Loucy (cell line): ENCODE data around the gene ZMYND8.

Source experiments
- H2AFZ ChIP-seq: fragments of 200-600 bp; sonication (generic); 2 replicates; pipeline ENCODE4 v1.6.0; 2016; ENCODE audit warnings: antibody characterized with exemption, mild to moderate bottlenecking, low read length, moderate library complexity
- H3F3A ChIP-seq: fragments of 200-600 bp; 2 replicates; pipeline ENCODE4 v1.6.0; 2016; ENCODE audit warnings: antibody characterized with exemption, low read depth, mild to moderate bottlenecking
- H3K27me3 ChIP-seq: fragments of 200-600 bp; sonication (generic); 2 replicates; pipeline ENCODE4 v1.6.1; 2014; ENCODE audit warnings: low read length, mild to moderate bottlenecking; ENCODE audit not compliant: insufficient read depth, poor library complexity, severe bottlenecking
- H3K36me3 ChIP-seq: fragments of 200-600 bp; sonication (generic); 2 replicates; pipeline ENCODE4 v1.6.1; 2016; ENCODE audit warnings: low read length; ENCODE audit not compliant: insufficient read depth
- H3K4me1 ChIP-seq: fragments of 200-600 bp; sonication (generic); 2 replicates; pipeline ENCODE4 v1.5.1; 2014; ENCODE audit warnings: low read length, mild to moderate bottlenecking; ENCODE audit not compliant: insufficient read depth, poor library complexity, severe bottlenecking
- H3K4me2 ChIP-seq: fragments of 200-600 bp; sonication (generic); 2 replicates; pipeline ENCODE4 v1.6.0; 2014; ENCODE audit warnings: antibody characterized with exemption, low read length, low read depth, mild to moderate bottlenecking; ENCODE audit not compliant: poor library complexity, severe bottlenecking
- H3K4me3 ChIP-seq: fragments of 200-600 bp; sonication (generic); 2 replicates; pipeline ENCODE4 v1.5.1; 2014; ENCODE audit warnings: low read length, mild to moderate bottlenecking, mixed read lengths; ENCODE audit not compliant: poor library complexity, severe bottlenecking
- H3K79me2 ChIP-seq: fragments of 200-600 bp; sonication (generic); 2 replicates; pipeline ENCODE4 v1.6.1; 2014; ENCODE audit warnings: low read length; ENCODE audit not compliant: insufficient read depth
- H3K9ac ChIP-seq: fragments of 200-600 bp; sonication (generic); 2 replicates; pipeline ENCODE4 v1.6.0; 2014; ENCODE audit warnings: mild to moderate bottlenecking, low read depth, low read length, moderate library complexity; ENCODE audit not compliant: poor library complexity, severe bottlenecking
- H3K9me2 ChIP-seq: fragments of 200-600 bp; sonication (generic); replicated peaks from 2 replicates; pipeline ENCODE4 v1.6.1; 2016; ENCODE audit warnings: low read depth, low read length, mixed read lengths
- H3K9me3 ChIP-seq: fragments of 200-600 bp; sonication (generic); 2 replicates; pipeline ENCODE4 v1.6.1; 2014; ENCODE audit warnings: mild to moderate bottlenecking, antibody characterized with exemption, low read length, low read depth; ENCODE audit not compliant: insufficient read depth
- H4K20me1 ChIP-seq: fragments of 200-600 bp; sonication (generic); 2 replicates; pipeline ENCODE4 v1.6.0; 2014; ENCODE audit warnings: antibody characterized with exemption, low read length, mild to moderate bottlenecking; ENCODE audit not compliant: insufficient read depth, poor library complexity, severe bottlenecking
- EZH2phosphoT487 ChIP-seq: fragments of 200-600 bp; IDR thresholded peaks from 2 replicates; pipeline ENCODE4 v1.6.1; 2018; ENCODE audit warnings: antibody characterized with exemption, mild to moderate bottlenecking, moderate library complexity, borderline replicate concordance
- TF ChIP-seq, protein P1 (sequence below): fragments of 200-600 bp; sonication (generic); conservative IDR thresholded peaks from 2 replicates; pipeline ENCODE4 v1.5.1; 2014; ENCODE audit warnings: mild to moderate bottlenecking, antibody characterized with exemption, low read length

ZMYND8 gene

GRCh38 chr20:47304287-47304686, 52.2 kb downstream of the ZMYND8 start:
- Histone ChIP-seq H4K20me1 (peaks cover 57% of the 10 kb centered on the region), H3K9me2 (no peaks in the 10 kb centered on the region), H3K9ac (no peak overlapping the region), H3K9me3 (no peaks in the 10 kb centered on the region), H3K79me2 (peaks cover 85% of the 10 kb centered on the region), H3K27me3 (no peaks in the 10 kb centered on the region), H2AFZ (no peak overlapping the region), H3K4me2 (no peak overlapping the region), H3K4me3 (no peak overlapping the region), H3K36me3 (peaks cover 93% of the 10 kb centered on the region), H3F3A (no peaks in the 10 kb centered on the region), H3K4me1 (no peaks in the 10 kb centered on the region)
- no peak for TF ChIP-seq EZH2phosphoT487
- TF ChIP-seq, protein P1, sequence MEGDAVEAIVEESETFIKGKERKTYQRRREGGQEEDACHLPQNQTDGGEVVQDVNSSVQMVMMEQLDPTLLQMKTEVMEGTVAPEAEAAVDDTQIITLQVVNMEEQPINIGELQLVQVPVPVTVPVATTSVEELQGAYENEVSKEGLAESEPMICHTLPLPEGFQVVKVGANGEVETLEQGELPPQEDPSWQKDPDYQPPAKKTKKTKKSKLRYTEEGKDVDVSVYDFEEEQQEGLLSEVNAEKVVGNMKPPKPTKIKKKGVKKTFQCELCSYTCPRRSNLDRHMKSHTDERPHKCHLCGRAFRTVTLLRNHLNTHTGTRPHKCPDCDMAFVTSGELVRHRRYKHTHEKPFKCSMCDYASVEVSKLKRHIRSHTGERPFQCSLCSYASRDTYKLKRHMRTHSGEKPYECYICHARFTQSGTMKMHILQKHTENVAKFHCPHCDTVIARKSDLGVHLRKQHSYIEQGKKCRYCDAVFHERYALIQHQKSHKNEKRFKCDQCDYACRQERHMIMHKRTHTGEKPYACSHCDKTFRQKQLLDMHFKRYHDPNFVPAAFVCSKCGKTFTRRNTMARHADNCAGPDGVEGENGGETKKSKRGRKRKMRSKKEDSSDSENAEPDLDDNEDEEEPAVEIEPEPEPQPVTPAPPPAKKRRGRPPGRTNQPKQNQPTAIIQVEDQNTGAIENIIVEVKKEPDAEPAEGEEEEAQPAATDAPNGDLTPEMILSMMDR, result no peak

DNA sequence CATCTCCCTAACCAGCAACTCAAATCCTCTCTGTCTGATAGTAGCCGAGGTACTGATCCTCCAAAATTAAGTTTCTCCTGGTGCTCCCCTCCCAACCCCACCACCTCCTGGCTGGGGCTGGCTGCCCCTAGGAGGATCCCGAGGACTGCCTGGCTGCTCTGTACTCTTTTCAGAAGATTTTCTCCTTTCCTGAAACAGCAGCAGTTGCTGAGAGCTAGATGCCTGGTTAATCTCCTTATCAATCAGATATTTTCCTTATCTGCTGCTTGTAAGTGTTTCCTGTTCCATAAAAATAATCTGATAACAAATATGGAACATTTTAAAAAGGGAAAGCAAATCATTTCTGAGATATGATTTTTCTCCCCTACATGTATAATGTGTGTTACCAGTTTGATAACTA, 52.8 kb downstream of the ZMYND8 start:
- Histone ChIP-seq H3K36me3 (peaks cover 93% of the 10 kb centered on the region), H3F3A (no peaks in the 10 kb centered on the region), H3K4me3 (no peak overlapping the region), H4K20me1 (peaks cover 58% of the 10 kb centered on the region), H2AFZ (no peak overlapping the region), H3K9me3 (no peaks in the 10 kb centered on the region), H3K4me2 (no peak overlapping the region), H3K9me2 (no peaks in the 10 kb centered on the region), H3K9ac (no peak overlapping the region), H3K79me2 (peaks cover 85% of the 10 kb centered on the region), H3K4me1 (no peaks in the 10 kb centered on the region), H3K27me3 (no peaks in the 10 kb centered on the region)
- TF ChIP-seq EZH2phosphoT487, result no peak
- TF ChIP-seq, protein P1, result no peak

GRCh38 chr20:47300071-47300470, 56.4 kb downstream of the ZMYND8 start:
- no peaks in the 10 kb centered on the region for H3K9me2 ChIP-seq
- peaks cover 42% of the 10 kb centered on the region for H4K20me1 ChIP-seq
- H3K79me2 ChIP-seq, result peaks cover 68% of the 10 kb centered on the region
- H3K4me1 ChIP-seq, result no peaks in the 10 kb centered on the region
- H3K9ac ChIP-seq, result no peak overlapping the region
- no peaks in the 10 kb centered on the region for H3F3A ChIP-seq
- H3K4me3 ChIP-seq, result no peak overlapping the region
- no peaks in the 10 kb centered on the region for H3K27me3 ChIP-seq
- no peak overlapping the region for H3K4me2 ChIP-seq
- H3K36me3 ChIP-seq, result peaks cover 98% of the 10 kb centered on the region; the same call in 1 of the 2 replicates
- TF ChIP-seq, protein P1, result no peak
- TF ChIP-seq EZH2phosphoT487, result no peak
- H3K9me3 ChIP-seq, result no peaks in the 10 kb centered on the region
- H2AFZ ChIP-seq, result no peak overlapping the region
